Right lobe of liver (tissue), 6 donors: Measurements from ENCODE around the gene SLC35C1. TPM values are rescaled to one million over a fixed set of nuclear protein-coding genes. Genes with fewer than 3 reads are reported as not detected.

ENCODE experiments used
- ATAC-seq, 4 donors: fragments of 200-7000 bp; cut with Tn5 transposase; one replicate each; pipeline ENCODE4 v1.9.1; 2020; ENCODE audit warnings: mild to moderate bottlenecking in 4 of 4, moderate library complexity in 4 of 4
- DNase-seq, 3 donors: peaks; one replicate each; pipeline ENCODE4 v3.0.0-alpha.2; 2020
- H3K27ac ChIP-seq, 3 donors: fragments of 200-600 bp; one replicate each; pipeline ENCODE4 v1.8.0; 2022
- H3K27me3 ChIP-seq, 2 donors: fragments of 200-600 bp; one replicate each; pipeline ENCODE4 v1.8.0; 2022
- H3K36me3 ChIP-seq, 4 donors: fragments of 200-600 bp; sonication (generic) in 1 of 4; one replicate each; pipeline versions ENCODE4 v1.5.1 to v1.8.0; 2017 to 2022; ENCODE audit warnings: control low read depth in 1 of 4
- H3K4me1 ChIP-seq, 4 donors: fragments of 200-600 bp; sonication (generic) in 1 of 4; one replicate each; pipeline versions ENCODE4 v1.5.1 to v1.8.0; 2017 to 2022; ENCODE audit warnings: control low read depth in 1 of 4
- H3K4me3 ChIP-seq, 3 donors: fragments of 200-600 bp; one replicate each; pipeline ENCODE4 v1.8.0; 2022
- H3K9me3 ChIP-seq, 4 donors: fragments of 200-600 bp; sonication (generic) in 1 of 4; one replicate each; pipeline versions ENCODE4 v1.5.1 to v1.8.0; 2017 to 2022; ENCODE audit warnings: control low read depth in 1 of 4
- CTCF ChIP-seq, 4 donors: fragments of 200-600 bp in 3 of 4; fragments of 450-650 bp in 1 of 4; IDR thresholded peaks; one replicate each; pipeline versions ENCODE4 v1.5.1 to v1.8.0; 2016 to 2022; ENCODE audit warnings: antibody characterized with exemption in 4 of 4, mild to moderate bottlenecking in 2 of 4
- POLR2A ChIP-seq: fragments of 450-650 bp; IDR thresholded peaks from one replicate; pipeline ENCODE4 v1.6.1; 2017; ENCODE audit warnings: antibody characterized with exemption, mild to moderate bottlenecking
- WGBS: methylation state at CpG from one replicate; pipeline ENCODE4 v1.1.6; 2018; ENCODE audit warnings: low coverage, low lambda C conversion rate; ENCODE audit not compliant: insufficient coverage; ENCODE audit errors: missing lambda C conversion rate; 5-methylcytosine and 5-hydroxymethylcytosine counted together
- intact Hi-C, 2 donors: fragments of 100-400 bp; cut with DNase I; formaldehyde crosslinking; loops; one replicate each; pipeline versions ENCODE4 v1.11.2 to v1.14.1; 2022
- total RNA-seq, 6 experiments: library from RNA; depleted of rRNA in 2 of 6; stranded (reverse); fragments of >200 nt in 2 of 6; fragmentation: NEBNext Ultra II Directional in 3 of 6; extraction: Animal tissue kit (Norgen Biotek cat#: 25700) in 3 of 6; gene quantifications; one replicate each; pipeline versions ENCODE4 v1.1.0 to v1.2.4, GENCODE V29; 2016 to 2023
- donor health status: DM: no; HTN: yes; CAD: no.
- donor health status: DM: no; HTN: no; CAD: no.
- donor health status: DM: no; HTN: no; CAD: no.
- donor health status: DM: no; HTN: yes; CAD: no.
- donor health status: DM: no; HTN: yes; CAD: no.

Gene SLC35C1
- total RNA-seq, 6 experiments from 2014 or later, result 11.6 to 134 (median 83.9) TPM

DNA sequence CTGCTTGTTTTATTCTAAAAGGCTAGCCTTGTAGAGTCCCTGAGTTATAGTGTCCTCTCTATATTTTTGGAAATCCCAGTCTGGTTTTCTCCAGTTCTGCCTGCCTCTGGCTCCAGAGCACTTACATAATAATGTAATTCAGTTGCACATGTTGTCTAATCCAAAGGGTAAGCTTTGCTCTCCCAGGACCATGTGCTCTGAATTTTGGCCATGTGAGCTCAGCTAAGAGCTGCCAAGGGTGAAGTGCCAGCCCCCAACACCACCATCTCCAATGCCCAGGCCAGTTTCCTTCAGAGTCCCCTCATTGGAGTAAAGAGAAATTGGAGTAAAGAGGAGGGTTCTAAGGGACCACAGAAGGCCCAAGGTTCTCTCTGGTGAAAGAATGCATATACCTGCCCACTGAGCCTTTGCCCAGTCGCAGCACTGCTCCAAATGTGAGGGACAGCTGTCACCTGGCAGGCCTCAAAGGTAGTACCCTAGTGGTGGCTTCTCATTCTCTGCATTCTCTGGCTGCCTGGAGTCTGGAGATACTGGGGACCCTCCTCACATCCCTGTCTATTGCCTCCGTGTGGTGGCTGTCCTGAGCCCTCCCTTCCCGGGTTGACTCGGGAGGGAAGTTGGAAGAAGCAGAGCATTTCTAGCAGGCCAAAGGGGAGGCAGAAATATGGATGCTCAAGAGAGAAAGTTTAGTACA is 47.2 kb downstream of the SLC35C1 start:
- Histone ChIP-seq H3K27ac (peak overlapping the region; percentile 15 to 93 (median 91)), H3K9me3 (no peaks in the 10 kb centered on the region), H3K36me3 (peaks cover 0 to 12% (median 7%) of the 10 kb centered on the region in 4 donors), H3K4me3 (peak overlapping the region in 1 of 3 donors; percentile 3), H3K27me3 (no peaks in the 10 kb centered on the region), H3K4me1 (peaks cover 0 to 79% (median 34%) of the 10 kb centered on the region in 4 donors)
- DNase-seq (peak in 1 of 3 donors; percentile 84), ATAC-seq (peak; percentile 19 to 48 (median 39))
- no peak for TF ChIP-seq POLR2A
- TF ChIP-seq CTCF (IDR thresholded peaks at IDR 0.05), result no peak
- intact Hi-C loops, result no loop called here
- 44% methylated on average over 4 of the region's 4 CpGs for WGBS

DNA sequence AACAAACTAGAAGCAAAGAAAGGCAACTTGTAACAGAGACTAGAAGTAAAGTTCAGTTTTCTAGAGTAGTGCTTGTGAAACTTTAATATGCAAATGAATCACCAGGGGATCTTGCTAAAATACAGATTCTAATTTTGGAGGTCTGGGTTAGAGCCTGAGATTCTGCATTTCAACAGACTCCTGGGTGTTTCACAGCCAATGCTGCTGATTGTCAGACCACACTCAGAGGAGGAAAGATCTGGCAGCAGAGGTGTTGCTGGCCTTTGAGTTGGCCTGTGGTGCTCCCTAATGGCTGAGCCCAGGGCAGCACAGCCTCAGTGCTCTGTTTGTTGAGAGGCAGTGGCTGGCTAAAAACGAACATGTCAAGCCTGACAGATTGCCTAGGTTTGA is 47.8 kb downstream of the SLC35C1 start:
- Histone ChIP-seq H3K36me3 (peaks cover 0 to 16% (median 8%) of the 10 kb centered on the region in 4 donors), H3K27me3 (no peaks in the 10 kb centered on the region), H3K4me1 (peaks cover 0 to 84% (median 38%) of the 10 kb centered on the region in 4 donors), H3K4me3 (no peak overlapping the region), H3K27ac (peak overlapping the region; percentile 15 to 91 (median 53)), H3K9me3 (no peaks in the 10 kb centered on the region)
- DNase-seq (peak in 1 of 3 donors; percentile 63), ATAC-seq (peak; percentile 17 to 48 (median 34))
- TF ChIP-seq CTCF (IDR thresholded peaks at IDR 0.05) (peak; percentile 13 to 40 (median 14)), POLR2A (no peak)
- intact Hi-C loops, result no loop called here
- WGBS, result 21% methylated on average over 1 of the region's 1 CpG

DNA sequence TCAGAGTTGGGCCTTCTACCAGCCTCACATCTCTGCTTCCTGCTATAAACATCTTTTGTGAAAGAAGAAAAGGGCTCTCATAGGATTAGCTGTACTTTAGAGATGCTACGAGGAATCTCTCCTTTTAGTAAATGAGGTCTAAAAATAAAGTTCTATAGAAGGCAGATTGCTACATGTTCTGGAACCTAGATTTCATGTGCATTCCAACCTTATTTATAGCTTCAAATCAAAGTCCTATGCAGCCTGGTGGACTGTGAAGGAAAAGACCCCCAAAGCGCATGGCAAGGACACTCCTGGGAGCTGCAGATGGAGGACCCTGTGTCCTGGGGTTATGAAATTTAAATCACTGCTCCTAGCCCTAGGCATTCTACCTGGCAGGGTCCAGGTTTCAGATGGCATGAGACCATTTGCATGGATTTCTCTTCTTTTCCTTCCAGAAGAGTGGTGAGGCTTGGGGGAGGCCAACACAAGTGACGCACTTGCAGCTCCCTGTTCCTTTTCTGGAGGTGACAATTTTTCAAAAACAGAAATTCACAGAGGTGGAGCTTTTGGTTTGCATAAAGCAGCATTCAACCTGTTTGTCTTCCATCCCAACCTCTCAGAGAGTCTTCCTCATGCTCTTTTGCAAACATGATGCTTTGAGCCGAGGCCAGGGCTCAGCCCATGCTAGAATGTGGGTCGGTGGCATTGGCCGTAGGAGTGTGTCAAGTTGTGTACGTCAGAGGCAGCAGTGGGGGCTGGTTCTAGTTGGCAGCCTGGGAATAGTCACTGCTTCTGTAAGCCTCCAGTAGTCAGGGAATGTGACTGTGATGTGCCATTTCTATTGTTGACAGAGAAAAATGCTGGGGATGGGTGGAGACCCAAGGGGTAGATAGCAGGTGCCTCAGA is 48.6 kb downstream of the SLC35C1 start:
- H3K27me3 ChIP-seq, result no peaks in the 10 kb centered on the region
- peaks cover 0 to 23% (median 8%) of the 10 kb centered on the region in 4 donors for H3K36me3 ChIP-seq
- no peak for TF ChIP-seq CTCF (IDR thresholded peaks at IDR 0.05)
- no peak for TF ChIP-seq POLR2A
- H3K4me3 ChIP-seq, result no peak overlapping the region
- DNase-seq (peak; percentile 55 to 86 (median 83)), ATAC-seq (peak in 3 of 4 donors; percentile 25 to 54 (median 47))
- peaks cover 0 to 93% (median 44%) of the 10 kb centered on the region in 4 donors for H3K4me1 ChIP-seq
- no peaks in the 10 kb centered on the region for H3K9me3 ChIP-seq
- peak overlapping the region in 2 of 3 donors; percentile 53 to 91 for H3K27ac ChIP-seq
- intact Hi-C loops, result no loop called here
- WGBS, result 44% methylated on average over 6 of the region's 7 CpGs

GRCh38 chr11:45855308-45855707 is 50.4 kb downstream of the SLC35C1 start:
- peak overlapping the region in 1 of 3 donors; percentile 69 for H3K27ac ChIP-seq
- H3K9me3 ChIP-seq, result no peaks in the 10 kb centered on the region
- no peak for TF ChIP-seq CTCF (IDR thresholded peaks at IDR 0.05)
- H3K4me3 ChIP-seq, result no peak overlapping the region
- WGBS, result 59% methylated on average over 3 of the region's 5 CpGs
- DNase-seq (no peak), ATAC-seq (no peak)
- H3K4me1 ChIP-seq, result peaks cover 0 to 94% (median 48%) of the 10 kb centered on the region in 4 donors
- H3K36me3 ChIP-seq, result peaks cover 0 to 30% (median 10%) of the 10 kb centered on the region in 4 donors
- intact Hi-C loops, result no loop called here
- H3K27me3 ChIP-seq, result no peaks in the 10 kb centered on the region
